ENCODE measurements around the gene TMIGD2. TPM values are rescaled to one million over a fixed set of nuclear protein-coding genes. Genes with fewer than 3 reads are reported as not detected.

TMIGD2 gene
- total and polyA plus RNA-seq, 5 donors from 2014 or later = 4.8 to 17.1 (median 5.4) TPM

DNA sequence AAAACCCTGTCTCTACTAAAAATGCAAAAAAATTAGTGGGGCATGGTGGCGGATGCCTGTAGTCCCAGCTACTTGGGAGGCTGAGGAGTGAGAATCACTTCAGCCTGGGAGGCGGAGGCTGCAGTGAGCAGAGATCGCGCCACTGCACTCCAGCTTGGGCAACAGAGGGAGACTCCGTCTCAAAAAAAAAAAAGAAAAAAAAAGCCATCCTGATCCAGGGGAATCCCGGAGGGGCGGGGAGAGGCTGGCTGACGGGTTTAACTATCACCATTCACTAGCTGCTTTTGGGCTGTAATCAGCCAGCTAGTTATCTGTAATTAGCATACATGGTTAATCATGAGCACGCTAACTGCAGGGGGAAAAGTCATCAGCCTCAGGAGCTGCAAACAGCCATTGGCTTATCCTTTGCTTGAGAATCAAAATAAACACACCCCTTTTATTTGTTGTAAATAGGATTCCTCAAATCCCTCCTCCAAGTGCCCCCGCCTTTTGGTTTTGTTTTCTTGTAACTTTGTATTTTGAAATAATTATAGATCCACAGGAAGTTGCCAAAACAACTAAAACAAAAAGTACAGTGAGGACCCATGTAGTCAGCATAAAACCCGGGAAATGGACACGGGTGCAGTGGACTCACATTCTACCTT lies 11.8 kb upstream of the TMIGD2 start:
- no peaks in the 10 kb centered on the region for H3K36me3 Mint-ChIP-seq
- Histone ChIP-seq H3K27ac (ENCODE audit: insufficient read depth, low read length, poor library complexity, severe bottlenecking) (no peak overlapping the region), H3K4me3 (ENCODE audit: low read depth, low read length) (no peak overlapping the region), H3K4me1 (ENCODE audit: control insufficient read depth, insufficient read depth, low read length, poor library complexity, severe bottlenecking) (no peaks in the 10 kb centered on the region), H3K36me3 (ENCODE audit: control insufficient read depth, insufficient read depth, low read length) (no peaks in the 10 kb centered on the region), H3K9me3 (ENCODE audit: control insufficient read depth in 2 of 2, low read length in 2 of 2) (no peaks in the 10 kb centered on the region), H3K27me3 (ENCODE audit: control insufficient read depth, insufficient read depth, low read length) (no peaks in the 10 kb centered on the region)
- peak overlapping the region in 1 of 4 donors; percentile 88 for H3K4me3 Mint-ChIP-seq
- no peak for ATAC-seq (ENCODE audit: low read depth in 2 of 2)
- no peaks in the 10 kb centered on the region for H3K27me3 Mint-ChIP-seq
- no peaks in the 10 kb centered on the region for H3K9me3 Mint-ChIP-seq
- no peak for DNase-seq
- H3K4me1 Mint-ChIP-seq = no peaks in the 10 kb centered on the region
- no peak overlapping the region for H3K27ac Mint-ChIP-seq

- Mint-ChIP-seq H3K36me3 (no peaks in the 10 kb centered on the region), H3K4me1 (peaks cover 0 to 2% (median 0%) of the 10 kb centered on the region in 4 donors), H3K27me3 (no peaks in the 10 kb centered on the region), H3K27ac (no peak overlapping the region), H3K9me3 (no peaks in the 10 kb centered on the region), H3K4me3 (no peak overlapping the region)
- H3K27ac ChIP-seq (ENCODE audit: insufficient read depth, low read length, poor library complexity, severe bottlenecking) = no peak overlapping the region
- H3K27me3 ChIP-seq (ENCODE audit: control insufficient read depth, insufficient read depth, low read length) = no peaks in the 10 kb centered on the region
- no peak overlapping the region for H3K4me3 ChIP-seq (ENCODE audit: low read depth, low read length)
- H3K4me1 ChIP-seq (ENCODE audit: control insufficient read depth, insufficient read depth, low read length, poor library complexity, severe bottlenecking) = no peaks in the 10 kb centered on the region
- no peak for DNase-seq
- H3K36me3 ChIP-seq (ENCODE audit: control insufficient read depth, insufficient read depth, low read length) = no peaks in the 10 kb centered on the region
- no peak for ATAC-seq (ENCODE audit: low read depth in 2 of 2)
- H3K9me3 ChIP-seq (ENCODE audit: control insufficient read depth in 2 of 2, low read length in 2 of 2) = no peaks in the 10 kb centered on the region
Measured at GRCh38 chr19:4310247-4311121, 8.3 kb upstream of the TMIGD2 start.

GRCh38 chr19:4305659-4306058 lies 3.5 kb upstream of the TMIGD2 start:
- DNase-seq (no peak), ATAC-seq (ENCODE audit: low read depth in 2 of 2) (no peak)
- peaks cover 0 to 36% (median 7%) of the 10 kb centered on the region in 4 donors for H3K4me1 Mint-ChIP-seq

DNA sequence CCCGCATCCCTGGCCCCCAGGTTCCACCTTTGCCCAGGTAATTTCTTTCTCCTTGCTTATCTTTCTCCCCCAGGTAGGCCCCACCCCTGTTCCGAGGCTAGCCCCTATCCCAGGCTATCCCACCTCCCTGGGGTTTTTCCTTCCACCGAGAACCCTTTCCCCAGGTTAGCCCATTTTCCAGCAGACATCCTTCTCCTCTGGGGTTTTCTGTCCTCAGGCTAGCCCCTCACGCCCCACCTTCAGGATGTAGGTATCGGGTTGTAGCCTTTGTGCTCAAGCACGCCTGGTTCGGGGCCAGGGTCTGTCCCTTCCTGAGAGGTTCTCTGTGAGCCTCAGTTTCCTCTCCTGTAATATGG lies 3.0 kb upstream of the TMIGD2 start:
- H3K4me1 Mint-ChIP-seq = peaks cover 0 to 40% (median 7%) of the 10 kb centered on the region in 4 donors
- no peak overlapping the region for H3K4me3 ChIP-seq (ENCODE audit: low read depth, low read length)
- H3K27ac ChIP-seq (ENCODE audit: insufficient read depth, low read length, poor library complexity, severe bottlenecking) = no peak overlapping the region
- H3K27ac Mint-ChIP-seq = no peak overlapping the region
- no peaks in the 10 kb centered on the region for H3K27me3 ChIP-seq (ENCODE audit: control insufficient read depth, insufficient read depth, low read length)
- no peaks in the 10 kb centered on the region for H3K9me3 ChIP-seq (ENCODE audit: control insufficient read depth in 2 of 2, low read length in 2 of 2)
- no peaks in the 10 kb centered on the region for H3K36me3 Mint-ChIP-seq
- peaks cover 4% of the 10 kb centered on the region for H3K27me3 Mint-ChIP-seq
- H3K4me1 ChIP-seq (ENCODE audit: control insufficient read depth, insufficient read depth, low read length, poor library complexity, severe bottlenecking) = peaks cover 15% of the 10 kb centered on the region
- no peaks in the 10 kb centered on the region for H3K36me3 ChIP-seq (ENCODE audit: control insufficient read depth, insufficient read depth, low read length)
- no peaks in the 10 kb centered on the region for H3K9me3 Mint-ChIP-seq
- DNase-seq (no peak), ATAC-seq (ENCODE audit: low read depth in 2 of 2) (no peak)
- H3K4me3 Mint-ChIP-seq = peak overlapping the region in 1 of 4 donors; percentile 61

More at GRCh38 chr19:4305659-4306058, 3.5 kb upstream of the TMIGD2 start:
- Histone ChIP-seq H3K4me1 (ENCODE audit: control insufficient read depth, insufficient read depth, low read length, poor library complexity, severe bottlenecking) (peaks cover 15% of the 10 kb centered on the region), H3K36me3 (ENCODE audit: control insufficient read depth, insufficient read depth, low read length) (no peaks in the 10 kb centered on the region), H3K4me3 (ENCODE audit: low read depth, low read length) (no peak overlapping the region), H3K9me3 (ENCODE audit: control insufficient read depth in 2 of 2, low read length in 2 of 2) (no peaks in the 10 kb centered on the region), H3K27ac (ENCODE audit: insufficient read depth, low read length, poor library complexity, severe bottlenecking) (no peak overlapping the region), H3K27me3 (ENCODE audit: control insufficient read depth, insufficient read depth, low read length) (no peaks in the 10 kb centered on the region)
- H3K27me3 Mint-ChIP-seq = peaks cover 4% of the 10 kb centered on the region
- no peaks in the 10 kb centered on the region for H3K9me3 Mint-ChIP-seq
- peak overlapping the region in 1 of 3 donors; percentile 9 for H3K27ac Mint-ChIP-seq
- no peaks in the 10 kb centered on the region for H3K36me3 Mint-ChIP-seq
- peak overlapping the region in 1 of 4 donors; percentile 61 for H3K4me3 Mint-ChIP-seq

- Mint-ChIP-seq H3K9me3 (no peaks in the 10 kb centered on the region), H3K27me3 (peaks cover 4% of the 10 kb centered on the region), H3K27ac (no peak within 1 kb of the TSS), H3K4me3 (peak within 1 kb of the TSS; percentile 23 to 84 (median 51)), H3K36me3 (no peaks in the 10 kb centered on the region), H3K4me1 (peaks cover 0 to 42% (median 7%) of the 10 kb centered on the region in 4 donors)
- no peaks in the 10 kb centered on the region for H3K36me3 ChIP-seq (ENCODE audit: control insufficient read depth, insufficient read depth, low read length)
- DNase-seq (peak; percentile 33 to 71 (median 49)), ATAC-seq (ENCODE audit: low read depth in 2 of 2) (peak; percentile 56)
- peaks cover 15% of the 10 kb centered on the region for H3K4me1 ChIP-seq (ENCODE audit: control insufficient read depth, insufficient read depth, low read length, poor library complexity, severe bottlenecking)
- H3K27me3 ChIP-seq (ENCODE audit: control insufficient read depth, insufficient read depth, low read length) = no peaks in the 10 kb centered on the region
- no peak within 1 kb of the TSS for H3K4me3 ChIP-seq (ENCODE audit: low read depth, low read length)
- H3K9me3 ChIP-seq (ENCODE audit: control insufficient read depth in 2 of 2, low read length in 2 of 2) = no peaks in the 10 kb centered on the region
- no peak within 1 kb of the TSS for H3K27ac ChIP-seq (ENCODE audit: insufficient read depth, low read length, poor library complexity, severe bottlenecking)
Measured at GRCh38 chr19:4304538-4305256, 2.5 kb upstream of the TMIGD2 start, which contains the start of gene FSD1. TSS of gene FSD1 (plus strand) at chr19:4304598. CDS start at chr19:4304747, 149 bp downstream.

DNA sequence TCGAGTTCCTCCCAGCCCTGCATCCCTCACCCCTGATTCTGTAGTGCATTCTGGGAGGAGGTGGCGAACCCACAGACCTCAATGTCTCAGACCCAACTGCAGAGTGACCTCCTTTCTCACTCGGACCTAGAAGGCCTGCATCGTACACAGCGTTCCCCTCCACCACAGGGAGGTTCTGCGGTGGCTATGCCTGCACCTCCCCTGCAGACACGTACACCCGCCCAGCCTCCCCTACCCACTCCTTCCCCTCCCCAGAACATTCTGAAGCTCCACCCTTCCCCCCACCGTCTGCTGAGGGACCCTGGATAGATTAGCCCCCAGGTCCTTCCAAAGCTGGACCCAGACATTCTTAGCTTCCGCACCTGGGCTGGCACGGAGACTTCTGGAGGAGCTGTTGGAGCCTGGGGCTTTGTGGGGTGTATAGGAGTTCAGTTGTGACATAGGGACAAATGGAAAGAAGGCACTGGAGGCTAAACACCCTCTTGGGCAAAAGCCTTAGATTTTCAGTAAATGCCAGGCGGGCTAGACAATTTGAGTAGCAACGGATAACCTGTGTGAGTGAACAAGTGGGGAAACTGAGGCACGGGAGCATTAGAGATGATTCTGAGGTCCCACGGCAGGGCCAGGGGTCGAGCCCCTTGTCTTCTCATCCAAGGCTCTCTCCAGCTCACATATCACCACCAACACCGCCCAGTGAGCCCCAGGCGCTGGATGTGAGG lies 1.8 kb upstream of the TMIGD2 start:
- H3K9me3 Mint-ChIP-seq = no peaks in the 10 kb centered on the region
- Histone ChIP-seq H3K4me1 (ENCODE audit: control insufficient read depth, insufficient read depth, low read length, poor library complexity, severe bottlenecking) (peaks cover 15% of the 10 kb centered on the region), H3K27ac (ENCODE audit: insufficient read depth, low read length, poor library complexity, severe bottlenecking) (no peak overlapping the region), H3K9me3 (ENCODE audit: control insufficient read depth in 2 of 2, low read length in 2 of 2) (no peaks in the 10 kb centered on the region), H3K36me3 (ENCODE audit: control insufficient read depth, insufficient read depth, low read length) (no peaks in the 10 kb centered on the region), H3K27me3 (ENCODE audit: control insufficient read depth, insufficient read depth, low read length) (no peaks in the 10 kb centered on the region), H3K4me3 (ENCODE audit: low read depth, low read length) (no peak overlapping the region)
- peak overlapping the region; percentile 23 to 84 (median 51) for H3K4me3 Mint-ChIP-seq
- ATAC-seq (ENCODE audit: low read depth in 2 of 2) (no peak), DNase-seq (no peak)
- H3K27ac Mint-ChIP-seq = no peak overlapping the region
- H3K36me3 Mint-ChIP-seq = no peaks in the 10 kb centered on the region
- peaks cover 4% of the 10 kb centered on the region for H3K27me3 Mint-ChIP-seq
- H3K4me1 Mint-ChIP-seq = peaks cover 0 to 47% (median 7%) of the 10 kb centered on the region in 4 donors

GRCh38 chr19:4301590-4302242 lies 473 bp downstream of the TMIGD2 start:
- Histone ChIP-seq H3K27ac (ENCODE audit: insufficient read depth, low read length, poor library complexity, severe bottlenecking) (no peak overlapping the region), H3K9me3 (ENCODE audit: control insufficient read depth in 2 of 2, low read length in 2 of 2) (no peaks in the 10 kb centered on the region), H3K4me1 (ENCODE audit: control insufficient read depth, insufficient read depth, low read length, poor library complexity, severe bottlenecking) (peaks cover 15% of the 10 kb centered on the region), H3K27me3 (ENCODE audit: control insufficient read depth, insufficient read depth, low read length) (no peaks in the 10 kb centered on the region), H3K4me3 (ENCODE audit: low read depth, low read length) (peak overlapping the region; percentile 44), H3K36me3 (ENCODE audit: control insufficient read depth, insufficient read depth, low read length) (no peaks in the 10 kb centered on the region)
- no peaks in the 10 kb centered on the region for H3K36me3 Mint-ChIP-seq
- ATAC-seq (ENCODE audit: low read depth in 2 of 2) (peak in 1 of 2 donors; percentile 17), DNase-seq (no peak)
- H3K27ac Mint-ChIP-seq = peak overlapping the region; percentile 88 to 91 (median 91)
- peak overlapping the region; percentile 85 to 91 (median 90) for H3K4me3 Mint-ChIP-seq
- H3K27me3 Mint-ChIP-seq = peaks cover 4% of the 10 kb centered on the region
- H3K4me1 Mint-ChIP-seq = peaks cover 0 to 51% (median 11%) of the 10 kb centered on the region in 4 donors
- H3K9me3 Mint-ChIP-seq = peaks cover 0 to 2% (median 0%) of the 10 kb centered on the region in 7 donors

Measured in CD4-positive, CD25-positive, alpha-beta regulatory T cell (primary cell).